MCF 10A (cell line): ENCODE data around the gene LRMDA. TPM values are rescaled to one million over a fixed set of nuclear protein-coding genes. Genes with fewer than 3 reads are reported as not detected.

Experiments
- BruUV-seq: library from RNA; stranded (reverse); fragments of 400-500 nt; replicated peaks from 2 replicates; lab custom pipeline; 2021; lab: Mats Ljungman, UMichigan
- CTCF ChIA-PET: fragments of 300-600 bp; sonication (Branson Sonifier 250); formaldehyde crosslinking; extraction: SDS; loops from one replicate; lab custom pipeline; 2021; ENCODE audit warnings: antibody characterized with exemption, inconsistent platforms; lab: Yijun Ruan, JAX
- POLR2A ChIA-PET: fragments of 300-600, 350-650 bp; sonication (Branson Sonifier 250); formaldehyde crosslinking; extraction: SDS; loops from one replicate; lab custom pipeline; 2020; ENCODE audit warnings: antibody characterized with exemption, inconsistent platforms; lab: Yijun Ruan, JAX
- DNase-seq: peaks from one replicate; pipeline ENCODE4 v3.0.0-alpha.2; 2018; ENCODE audit not compliant: unreplicated experiment
- H3K27ac Mint-ChIP-seq: one replicate; pipeline ENCODE4 v1.8.0; 2022; ENCODE audit warnings: mild to moderate bottlenecking, low read depth, mixed read lengths; ENCODE audit not compliant: unreplicated experiment
- H3K27me3 Mint-ChIP-seq: one replicate; pipeline ENCODE4 v1.8.0; 2022; ENCODE audit warnings: mixed read lengths; ENCODE audit not compliant: insufficient read depth, unreplicated experiment
- H3K36me3 Mint-ChIP-seq: one replicate; pipeline ENCODE4 v1.8.0; 2022; ENCODE audit warnings: mild to moderate bottlenecking, moderate library complexity, mixed read lengths; ENCODE audit not compliant: insufficient read depth, unreplicated experiment
- H3K4me1 Mint-ChIP-seq: one replicate; pipeline ENCODE4 v1.8.0; 2022; ENCODE audit warnings: mixed read lengths; ENCODE audit not compliant: insufficient read depth, unreplicated experiment
- H3K4me3 Mint-ChIP-seq: one replicate; pipeline ENCODE4 v1.8.0; 2022; ENCODE audit warnings: mild to moderate bottlenecking, moderate library complexity, mixed read lengths; ENCODE audit not compliant: unreplicated experiment
- H3K9me3 Mint-ChIP-seq: one replicate; pipeline ENCODE4 v1.8.0; 2022; ENCODE audit warnings: mixed read lengths; ENCODE audit not compliant: unreplicated experiment
- CTCF ChIP-seq: fragments of 200-600 bp; IDR thresholded peaks from one replicate; pipeline ENCODE4 v1.8.0; 2022; ENCODE audit warnings: antibody characterized with exemption, mild to moderate bottlenecking; ENCODE audit not compliant: unreplicated experiment
- intact Hi-C: fragments of 100-400 bp; cut with micrococcal nuclease; formaldehyde crosslinking; loops from 2 replicates; pipeline ENCODE4 v1.14.1; 2022
- total RNA-seq: library from RNA; stranded (reverse); gene quantifications from 2 replicates; pipeline ENCODE4 v1.2.3, GENCODE V29; 2022

Gene LRMDA
- total RNA-seq, 1 experiment from 2014 or later, result not detected

- ChIA-PET CTCF (interaction anchor here (1.2 kb wide), 1 partner anchor 27 kb away, joined by 4 read pairs; no protein-coding TSS in a partner anchor), POLR2A (no interaction called here)
- H3K27ac Mint-ChIP-seq, result no peak overlapping the region
- no peak overlapping the region for H3K4me3 Mint-ChIP-seq
- H3K36me3 Mint-ChIP-seq, result no peaks in the 10 kb centered on the region
- H3K4me1 Mint-ChIP-seq, result no peaks in the 10 kb centered on the region
- DNase-seq, result no peak
- TF ChIP-seq CTCF, result no peak
- no peaks in the 10 kb centered on the region for H3K27me3 Mint-ChIP-seq
- intact Hi-C loops, result no loop called here
- no peaks in the 10 kb centered on the region for H3K9me3 Mint-ChIP-seq
- no TSS peak for BruUV-seq
These were observed 452.0 kb downstream of the LRMDA start for GRCh38 chr10:75883081-75884072.

GRCh38 chr10:75884808-75885207, 453.4 kb downstream of the LRMDA start:
- TF ChIP-seq CTCF, result no peak
- Mint-ChIP-seq H3K36me3 (no peaks in the 10 kb centered on the region), H3K27ac (no peak overlapping the region), H3K9me3 (no peaks in the 10 kb centered on the region), H3K4me1 (peaks cover 6% of the 10 kb centered on the region), H3K4me3 (no peak overlapping the region), H3K27me3 (no peaks in the 10 kb centered on the region)
- DNase-seq, result no peak
- ChIA-PET POLR2A (interaction anchor here (0.7 kb wide), 1 partner anchor 10 kb away, joined by 3 read pairs; no protein-coding TSS in a partner anchor), CTCF (interaction anchor here (1.2 kb wide), 1 partner anchor 25 kb away, joined by 4 read pairs; no protein-coding TSS in a partner anchor)
- no TSS peak for BruUV-seq
- intact Hi-C loops, result no loop called here

GRCh38 chr10:75887369-75887768, 455.9 kb downstream of the LRMDA start:
- intact Hi-C loops, result no loop called here
- BruUV-seq, result no TSS peak
- H3K4me3 Mint-ChIP-seq, result no peak overlapping the region
- peaks cover 6% of the 10 kb centered on the region for H3K4me1 Mint-ChIP-seq
- no peaks in the 10 kb centered on the region for H3K9me3 Mint-ChIP-seq
- CTCF ChIA-PET, result interaction anchor here (0.6 to 0.7 kb wide), 2 partner anchors 90 to 1734 kb away, joined by 3 read pairs; no protein-coding TSS in a partner anchor
- H3K36me3 Mint-ChIP-seq, result no peaks in the 10 kb centered on the region
- POLR2A ChIA-PET, result no interaction called here
- no peak for DNase-seq
- H3K27ac Mint-ChIP-seq, result no peak overlapping the region
- no peaks in the 10 kb centered on the region for H3K27me3 Mint-ChIP-seq
- no peak for TF ChIP-seq CTCF

- TF ChIP-seq CTCF, result no peak
- Mint-ChIP-seq H3K9me3 (no peaks in the 10 kb centered on the region), H3K27me3 (no peaks in the 10 kb centered on the region), H3K36me3 (no peaks in the 10 kb centered on the region), H3K4me3 (no peak overlapping the region), H3K27ac (no peak overlapping the region), H3K4me1 (peaks cover 6% of the 10 kb centered on the region)
- CTCF ChIA-PET, result interaction anchor here (0.6 to 0.7 kb wide), 2 partner anchors 91 to 1734 kb away, joined by 3 read pairs; no protein-coding TSS in a partner anchor
- no TSS peak for BruUV-seq
- intact Hi-C loops, result no loop called here
- no peak for DNase-seq
- POLR2A ChIA-PET, result no interaction called here
These were observed 456.7 kb downstream of the LRMDA start for GRCh38 chr10:75887992-75888680.
